D721Med (cell line): Measurements from ENCODE around the gene IGF1R.

Experiments
- DNase-seq: peaks from one replicate; pipeline ENCODE4 v3.0.0; 2011; ENCODE audit warnings: low spot score; ENCODE audit not compliant: insufficient read length
- FAIRE-seq: peaks from 2 replicates; lab custom pipeline; 2011; peaks lifted over from hg19 to GRCh38; lab: Jason Lieb, UNC
- TF ChIP-seq, protein P1 (sequence below): IDR thresholded peaks from 2 replicates; pipeline ENCODE4 v1.5.1; 2012; ENCODE audit warnings: mild to moderate bottlenecking, control low read depth; ENCODE audit not compliant: insufficient read depth; ENCODE audit errors: missing control alignments

The IGF1R gene

DNA sequence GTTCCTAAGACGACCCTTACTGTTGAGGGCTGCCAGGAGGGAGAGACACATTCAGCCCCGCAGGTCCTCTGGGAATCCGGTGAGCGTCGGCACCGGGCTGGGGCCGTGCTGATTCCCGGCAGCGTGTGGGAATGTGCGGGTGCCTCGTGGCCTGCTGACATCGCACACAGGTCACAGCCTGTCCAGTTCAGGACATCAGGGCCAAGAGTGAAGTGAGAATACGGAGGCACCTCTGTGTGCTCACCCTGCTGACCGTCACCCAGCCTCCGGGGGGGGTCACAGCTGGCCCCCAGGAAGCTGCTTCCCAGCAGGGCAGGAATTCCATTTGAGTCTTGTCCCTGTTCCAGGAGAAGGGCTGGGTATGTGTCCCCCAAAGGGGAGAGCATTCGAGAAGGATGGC is 305.6 kb downstream of the IGF1R start:
- FAIRE-seq, result no peak
- TF ChIP-seq, protein P1, sequence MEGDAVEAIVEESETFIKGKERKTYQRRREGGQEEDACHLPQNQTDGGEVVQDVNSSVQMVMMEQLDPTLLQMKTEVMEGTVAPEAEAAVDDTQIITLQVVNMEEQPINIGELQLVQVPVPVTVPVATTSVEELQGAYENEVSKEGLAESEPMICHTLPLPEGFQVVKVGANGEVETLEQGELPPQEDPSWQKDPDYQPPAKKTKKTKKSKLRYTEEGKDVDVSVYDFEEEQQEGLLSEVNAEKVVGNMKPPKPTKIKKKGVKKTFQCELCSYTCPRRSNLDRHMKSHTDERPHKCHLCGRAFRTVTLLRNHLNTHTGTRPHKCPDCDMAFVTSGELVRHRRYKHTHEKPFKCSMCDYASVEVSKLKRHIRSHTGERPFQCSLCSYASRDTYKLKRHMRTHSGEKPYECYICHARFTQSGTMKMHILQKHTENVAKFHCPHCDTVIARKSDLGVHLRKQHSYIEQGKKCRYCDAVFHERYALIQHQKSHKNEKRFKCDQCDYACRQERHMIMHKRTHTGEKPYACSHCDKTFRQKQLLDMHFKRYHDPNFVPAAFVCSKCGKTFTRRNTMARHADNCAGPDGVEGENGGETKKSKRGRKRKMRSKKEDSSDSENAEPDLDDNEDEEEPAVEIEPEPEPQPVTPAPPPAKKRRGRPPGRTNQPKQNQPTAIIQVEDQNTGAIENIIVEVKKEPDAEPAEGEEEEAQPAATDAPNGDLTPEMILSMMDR, result no peak
- no peak for DNase-seq

DNA sequence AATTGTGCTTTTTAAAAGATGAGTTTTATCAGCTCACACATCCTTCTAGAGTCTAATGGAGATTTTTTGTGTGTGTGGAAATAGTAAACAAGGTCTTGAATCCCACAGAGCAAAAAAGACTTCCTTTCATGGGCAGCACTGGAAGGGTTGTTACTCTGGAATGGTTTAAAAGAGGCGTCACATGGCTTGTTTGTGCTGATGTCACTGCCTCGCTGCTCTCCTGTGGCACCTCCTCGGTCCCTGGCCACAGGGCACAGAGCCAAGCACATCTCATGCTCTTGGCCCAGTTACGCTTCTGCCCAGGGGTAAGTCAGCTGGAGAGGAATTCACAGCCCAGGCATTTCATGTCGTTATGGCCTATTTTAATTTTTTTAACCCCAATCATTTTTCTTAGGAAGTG is 306.1 kb downstream of the IGF1R start:
- no peak for FAIRE-seq
- TF ChIP-seq, protein P1, result no peak
- DNase-seq, result no peak

DNA sequence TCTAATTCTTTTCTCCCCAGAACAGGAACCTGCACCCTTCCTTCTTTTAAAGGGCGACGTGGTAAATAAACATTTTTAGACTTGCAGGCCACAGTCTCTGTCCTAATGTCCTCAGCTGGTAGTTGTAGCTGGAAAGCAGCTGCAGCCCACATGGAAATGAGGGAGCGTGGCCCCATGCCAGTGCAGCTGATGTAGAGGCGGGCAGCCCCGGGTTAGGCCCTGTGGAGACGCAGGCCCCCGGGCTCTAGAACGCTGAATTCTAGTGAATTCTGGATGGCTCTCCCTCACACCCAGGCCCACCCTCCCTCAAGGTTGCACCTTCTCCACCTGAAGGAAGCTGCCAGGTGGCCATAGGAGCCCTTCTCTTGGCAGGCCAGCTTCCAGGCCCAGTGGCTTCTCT is 307.0 kb downstream of the IGF1R start:
- no peak for FAIRE-seq
- TF ChIP-seq, protein P1, result no peak
- no peak for DNase-seq

DNA sequence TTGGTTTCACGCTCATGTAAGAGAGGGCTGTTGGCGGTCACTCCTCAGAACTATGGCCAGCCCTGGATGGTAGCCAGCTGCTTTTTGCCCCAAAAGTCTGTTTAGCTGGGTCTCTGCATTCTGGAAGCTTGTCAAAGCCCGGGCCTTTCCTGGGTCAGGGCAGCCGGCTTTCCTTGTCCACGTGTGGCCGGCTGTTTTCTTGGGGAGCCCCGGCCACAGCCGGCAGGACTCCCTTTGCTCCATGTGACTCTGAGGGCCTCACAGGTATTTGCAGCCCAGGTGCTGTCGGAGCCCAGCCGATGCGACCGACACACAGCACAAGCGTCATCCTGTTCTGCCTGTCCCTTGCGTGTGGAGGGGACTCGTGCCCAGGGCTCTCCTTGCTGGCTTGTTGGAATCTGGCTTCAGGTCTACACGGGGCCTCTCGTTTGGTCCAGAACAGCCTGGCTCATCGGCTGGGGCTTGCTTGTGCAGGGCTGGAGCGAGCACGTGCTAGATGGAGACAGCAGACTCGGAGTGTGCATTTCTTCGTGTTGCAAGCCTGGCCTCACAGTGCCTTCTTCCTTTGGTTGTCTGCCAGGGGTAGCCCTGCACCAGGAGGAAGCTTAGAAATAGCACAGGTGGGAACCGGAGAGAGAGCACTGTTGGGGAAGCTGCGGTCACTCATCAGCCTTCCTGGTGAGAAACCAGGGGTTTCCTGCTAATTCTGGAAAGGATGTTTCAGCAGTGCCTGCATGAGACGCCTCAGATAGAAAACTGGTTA is 307.8 kb downstream of the IGF1R start:
- no peak for DNase-seq
- TF ChIP-seq, protein P1, result no peak
- no peak for FAIRE-seq

DNA sequence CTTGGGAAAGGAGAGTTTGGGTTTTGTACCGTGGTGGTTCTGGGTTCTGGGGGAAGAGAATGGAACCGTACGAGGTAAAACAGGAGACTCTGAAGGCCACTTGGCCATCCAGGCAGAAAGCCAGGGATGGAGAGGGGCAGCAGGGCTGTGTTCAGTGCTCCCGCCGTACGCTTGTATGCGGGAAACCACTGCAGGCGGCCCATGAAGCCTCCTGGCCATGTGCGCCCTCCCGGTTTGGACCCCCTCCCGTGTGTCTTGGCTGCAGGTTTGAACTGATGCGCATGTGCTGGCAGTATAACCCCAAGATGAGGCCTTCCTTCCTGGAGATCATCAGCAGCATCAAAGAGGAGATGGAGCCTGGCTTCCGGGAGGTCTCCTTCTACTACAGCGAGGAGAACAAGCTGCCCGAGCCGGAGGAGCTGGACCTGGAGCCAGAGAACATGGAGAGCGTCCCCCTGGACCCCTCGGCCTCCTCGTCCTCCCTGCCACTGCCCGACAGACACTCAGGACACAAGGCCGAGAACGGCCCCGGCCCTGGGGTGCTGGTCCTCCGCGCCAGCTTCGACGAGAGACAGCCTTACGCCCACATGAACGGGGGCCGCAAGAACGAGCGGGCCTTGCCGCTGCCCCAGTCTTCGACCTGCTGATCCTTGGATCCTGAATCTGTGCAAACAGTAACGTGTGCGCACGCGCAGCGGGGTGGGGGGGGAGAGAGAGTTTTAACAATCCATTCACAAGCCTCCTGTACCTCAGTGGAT is 308.6 kb downstream of the IGF1R start:
- TF ChIP-seq, protein P1, result no peak
- FAIRE-seq (no peak), DNase-seq (no peak)

DNA sequence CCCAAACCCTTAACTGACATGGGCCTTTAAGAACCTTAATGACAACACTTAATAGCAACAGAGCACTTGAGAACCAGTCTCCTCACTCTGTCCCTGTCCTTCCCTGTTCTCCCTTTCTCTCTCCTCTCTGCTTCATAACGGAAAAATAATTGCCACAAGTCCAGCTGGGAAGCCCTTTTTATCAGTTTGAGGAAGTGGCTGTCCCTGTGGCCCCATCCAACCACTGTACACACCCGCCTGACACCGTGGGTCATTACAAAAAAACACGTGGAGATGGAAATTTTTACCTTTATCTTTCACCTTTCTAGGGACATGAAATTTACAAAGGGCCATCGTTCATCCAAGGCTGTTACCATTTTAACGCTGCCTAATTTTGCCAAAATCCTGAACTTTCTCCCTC is 309.3 kb downstream of the IGF1R start:
- TF ChIP-seq, protein P1, result no peak
- DNase-seq, result no peak
- FAIRE-seq, result no peak

DNA sequence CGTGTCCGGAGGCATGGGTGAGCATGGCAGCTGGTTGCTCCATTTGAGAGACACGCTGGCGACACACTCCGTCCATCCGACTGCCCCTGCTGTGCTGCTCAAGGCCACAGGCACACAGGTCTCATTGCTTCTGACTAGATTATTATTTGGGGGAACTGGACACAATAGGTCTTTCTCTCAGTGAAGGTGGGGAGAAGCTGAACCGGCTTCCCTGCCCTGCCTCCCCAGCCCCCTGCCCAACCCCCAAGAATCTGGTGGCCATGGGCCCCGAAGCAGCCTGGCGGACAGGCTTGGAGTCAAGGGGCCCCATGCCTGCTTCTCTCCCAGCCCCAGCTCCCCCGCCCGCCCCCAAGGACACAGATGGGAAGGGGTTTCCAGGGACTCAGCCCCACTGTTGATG is 309.7 kb downstream of the IGF1R start:
- TF ChIP-seq, protein P1, result no peak
- FAIRE-seq (no peak), DNase-seq (no peak)
